ENCODE data around the gene SPIB.

DNA sequence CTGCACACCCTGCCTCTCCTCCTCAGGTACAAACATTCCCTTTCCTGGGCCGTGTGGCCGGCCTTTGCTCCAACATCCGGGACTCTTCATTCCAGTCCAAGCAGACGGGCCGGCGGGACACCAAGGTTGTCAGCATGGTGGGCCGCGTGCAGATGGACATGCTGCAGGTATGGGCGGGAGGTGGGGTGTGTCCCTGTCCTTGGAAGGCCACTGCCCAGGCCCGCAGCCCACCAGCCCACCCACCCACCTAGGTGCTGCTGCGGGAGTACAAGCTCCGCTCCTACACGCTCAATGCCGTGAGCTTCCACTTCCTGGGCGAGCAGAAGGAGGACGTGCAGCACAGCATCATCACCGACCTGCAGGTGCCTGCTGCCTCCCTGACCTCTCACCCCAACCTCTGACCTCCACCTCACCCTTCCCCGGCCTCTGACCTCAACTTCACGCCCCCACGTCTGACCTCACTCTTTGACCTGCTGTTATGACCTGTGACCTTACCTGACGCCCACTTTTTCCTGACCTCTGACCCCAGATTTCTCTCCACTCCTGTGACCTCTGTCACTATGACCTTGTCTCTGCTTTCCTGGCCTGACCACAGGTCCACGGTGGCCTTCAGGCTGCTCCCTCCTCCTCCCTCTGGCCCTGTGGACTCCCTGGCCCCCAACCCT, 12.4 kb upstream of the SPIB start:
- TF ChIP-seq CTCF (IDR thresholded peaks at IDR 0.05) (no peak), POLR2A (IDR thresholded peaks at IDR 0.05) (no peak)
